Effector memory CD8-positive, alpha-beta T cell (primary cell): ENCODE measurements around the gene EGLN1.
A peak's percentile ranks its signal among the peaks of the same experiment; 100 is the strongest.

Experiments used
- ATAC-seq: fragments of 150-1000 bp; cut with Tn5 transposase; replicated peaks from 2 replicates; pipeline ENCODE4 v1.10.0; 2021; ENCODE audit warnings: mild to moderate bottlenecking, moderate library complexity
- DNase-seq, 3 experiments: peaks; one replicate each; pipeline ENCODE4 v3.0.0; 2021
- H3K27ac Mint-ChIP-seq, 2 donors: one replicate each; pipeline ENCODE4 v1.8.0; 2022; ENCODE audit warnings: mild to moderate bottlenecking in 2 of 2, mixed read lengths in 2 of 2, moderate library complexity in 2 of 2
- H3K27me3 Mint-ChIP-seq, 2 donors: one replicate each; pipeline ENCODE4 v1.8.0; 2022; ENCODE audit warnings: mixed read lengths in 2 of 2
- H3K36me3 Mint-ChIP-seq: one replicate; pipeline ENCODE4 v1.8.0; 2022; ENCODE audit warnings: mild to moderate bottlenecking, moderate library complexity, mixed read lengths; ENCODE audit not compliant: insufficient read depth
- H3K4me1 Mint-ChIP-seq, 2 donors: one replicate each; pipeline ENCODE4 v1.8.0; 2022; ENCODE audit warnings: low read depth in 2 of 2, mixed read lengths in 2 of 2
- H3K4me3 Mint-ChIP-seq, 2 donors: one replicate each; pipeline ENCODE4 v1.8.0; 2022; ENCODE audit warnings: mild to moderate bottlenecking in 2 of 2, mixed read lengths in 2 of 2, moderate library complexity in 2 of 2
- H3K9me3 Mint-ChIP-seq, 2 donors: one replicate each; pipeline ENCODE4 v1.8.0; 2022; ENCODE audit warnings: mixed read lengths in 2 of 2

EGLN1 gene

DNA sequence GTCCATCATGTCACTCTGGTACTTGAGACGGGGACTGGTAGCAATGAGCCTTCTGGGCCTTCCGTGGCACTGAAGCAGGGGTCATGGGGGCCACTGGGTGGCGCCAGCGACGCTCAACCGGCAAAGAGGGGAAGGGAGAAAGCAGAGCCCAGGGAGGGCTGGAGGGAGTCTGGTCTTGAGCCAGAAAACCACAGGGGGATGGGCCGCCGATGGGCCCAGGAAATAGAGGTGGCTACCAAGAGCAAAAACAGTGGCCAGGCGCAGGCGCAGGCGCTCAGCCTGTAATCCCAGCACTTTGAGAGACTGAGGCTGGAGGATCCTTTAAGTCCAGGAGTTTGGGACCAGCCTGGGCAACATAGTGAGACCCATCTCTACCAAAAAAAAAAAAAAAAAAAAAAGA lies 106.2 kb downstream of the EGLN1 start:
- ATAC-seq (peak; percentile 63), DNase-seq (peak; percentile 20 to 25 (median 20))
- Mint-ChIP-seq H3K4me1 (peaks cover 0 to 3% of the 10 kb centered on the region in 2 donors), H3K27me3 (peaks cover 6 to 18% of the 10 kb centered on the region in 2 donors), H3K36me3 (peaks cover 2% of the 10 kb centered on the region), H3K27ac (no peak overlapping the region), H3K4me3 (no peak overlapping the region), H3K9me3 (no peaks in the 10 kb centered on the region)
